Prostate gland (tissue), 2 donors: ENCODE data around the gene POLR2H.

Experiments
- POLR2A ChIP-seq: fragments of 450-650 bp; IDR thresholded peaks from one replicate; pipeline ENCODE4 v1.6.1; 2016; ENCODE audit warnings: antibody characterized with exemption, mild to moderate bottlenecking
- POLR2AphosphoS5 ChIP-seq: sonication (generic); formaldehyde crosslinking; IDR thresholded peaks from one replicate; pipeline ENCODE4 v1.6.1; 2017; ENCODE audit warnings: antibody characterized with exemption
- TF ChIP-seq, protein P1 (sequence below), 4 experiments: fragments of 200-600 bp in 2 of 4; fragments of 450-650 bp in 2 of 4; sonication (generic) in 2 of 4; IDR thresholded peaks; 1 replicate in 3 of 4; 2 replicates in 1 of 4; pipeline ENCODE4 v1.5.1; 2016 to 2019; ENCODE audit warnings: antibody characterized with exemption in 4 of 4, mild to moderate bottlenecking in 2 of 4, moderate library complexity in 2 of 4

DNA sequence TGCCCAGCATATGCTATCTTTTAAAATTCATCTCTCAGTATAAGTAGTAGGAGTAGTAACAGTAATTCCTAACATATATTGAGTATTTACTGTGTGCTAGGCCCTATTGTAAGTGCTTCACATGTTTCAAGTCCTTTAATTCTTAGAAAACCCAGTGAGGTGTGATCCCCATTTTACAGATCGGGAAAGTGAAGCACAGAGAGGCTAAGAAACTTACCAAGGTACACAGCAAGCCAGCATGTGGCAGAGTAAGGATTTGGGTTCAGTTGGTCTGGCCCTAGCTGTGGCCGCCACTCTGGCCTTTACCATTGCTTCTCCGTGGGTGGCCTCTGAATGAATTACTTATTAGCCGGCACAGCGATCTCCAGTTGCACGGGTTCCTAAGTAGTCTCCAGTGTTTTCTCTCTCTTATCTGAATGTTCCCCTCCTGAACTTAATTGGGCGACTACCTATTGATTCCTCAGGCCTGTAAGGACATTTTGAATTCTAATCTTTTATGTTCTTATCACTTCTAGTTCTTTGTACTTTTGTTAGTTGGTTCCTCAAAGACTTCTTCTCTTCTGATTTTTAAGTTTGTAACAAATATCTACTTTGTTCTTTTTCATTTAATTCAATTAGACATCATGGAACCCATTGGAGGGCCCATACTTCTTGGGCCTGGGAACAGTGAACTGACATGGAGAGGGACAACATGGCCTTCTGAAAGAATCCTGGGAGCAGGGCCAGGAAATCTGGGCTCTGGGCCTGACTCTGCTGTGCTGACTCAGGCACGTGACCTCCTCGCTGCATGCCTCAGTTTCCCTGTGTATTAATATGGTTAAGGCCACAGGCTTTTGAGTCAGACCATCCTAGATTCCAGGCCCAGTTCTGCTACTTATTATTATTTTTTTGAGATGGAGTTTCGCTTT is 11.7 kb upstream of the POLR2H start:
- TF ChIP-seq POLR2A, result no peak
- TF ChIP-seq, protein P1, sequence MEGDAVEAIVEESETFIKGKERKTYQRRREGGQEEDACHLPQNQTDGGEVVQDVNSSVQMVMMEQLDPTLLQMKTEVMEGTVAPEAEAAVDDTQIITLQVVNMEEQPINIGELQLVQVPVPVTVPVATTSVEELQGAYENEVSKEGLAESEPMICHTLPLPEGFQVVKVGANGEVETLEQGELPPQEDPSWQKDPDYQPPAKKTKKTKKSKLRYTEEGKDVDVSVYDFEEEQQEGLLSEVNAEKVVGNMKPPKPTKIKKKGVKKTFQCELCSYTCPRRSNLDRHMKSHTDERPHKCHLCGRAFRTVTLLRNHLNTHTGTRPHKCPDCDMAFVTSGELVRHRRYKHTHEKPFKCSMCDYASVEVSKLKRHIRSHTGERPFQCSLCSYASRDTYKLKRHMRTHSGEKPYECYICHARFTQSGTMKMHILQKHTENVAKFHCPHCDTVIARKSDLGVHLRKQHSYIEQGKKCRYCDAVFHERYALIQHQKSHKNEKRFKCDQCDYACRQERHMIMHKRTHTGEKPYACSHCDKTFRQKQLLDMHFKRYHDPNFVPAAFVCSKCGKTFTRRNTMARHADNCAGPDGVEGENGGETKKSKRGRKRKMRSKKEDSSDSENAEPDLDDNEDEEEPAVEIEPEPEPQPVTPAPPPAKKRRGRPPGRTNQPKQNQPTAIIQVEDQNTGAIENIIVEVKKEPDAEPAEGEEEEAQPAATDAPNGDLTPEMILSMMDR (IDR thresholded peaks at IDR 0.05), result no peak
- no peak for TF ChIP-seq POLR2AphosphoS5
